ENCODE data around the gene ATG101. TPM values are rescaled to one million over a fixed set of nuclear protein-coding genes. Genes with fewer than 3 reads are reported as not detected.

Gene ATG101
- total and polyA plus RNA-seq, 2 experiments from 2014 or later: 27.7 to 60.3 TPM

DNA sequence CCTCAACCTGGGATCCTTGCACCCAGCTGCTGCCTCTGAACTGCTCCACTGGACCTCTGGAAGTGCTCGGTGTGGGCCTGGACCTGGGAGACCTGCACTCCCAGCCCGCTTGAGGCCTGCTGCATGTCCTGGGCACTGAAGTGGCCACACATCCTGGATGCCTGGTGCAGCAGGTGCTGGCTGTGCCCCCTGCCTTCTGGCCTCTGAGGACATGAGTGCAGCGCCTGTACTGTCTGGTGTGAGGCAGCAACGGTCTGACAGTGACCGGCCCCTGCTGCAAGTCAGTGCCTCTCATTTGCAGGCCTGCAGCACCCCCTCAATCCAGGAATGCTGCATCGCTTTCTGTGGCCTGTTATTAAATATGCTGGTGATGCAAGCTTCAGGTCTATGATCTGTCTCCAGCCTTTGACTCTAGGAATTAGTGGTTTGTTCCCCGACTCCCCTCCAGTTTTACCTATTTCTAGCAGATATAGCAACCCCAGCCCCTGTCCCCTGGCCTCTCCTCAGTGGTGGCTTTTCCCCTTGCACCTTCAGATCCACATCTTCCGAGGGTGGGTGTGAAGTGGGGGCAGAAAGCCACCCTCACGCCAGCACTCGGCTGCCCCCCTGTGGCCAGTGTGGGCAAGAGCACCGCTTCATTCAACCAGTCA lies 13.3 kb downstream of the ATG101 start:
- H3K4me1 Mint-ChIP-seq: peaks cover 38% of the 10 kb centered on the region
- Histone ChIP-seq H2AFZ (no peak overlapping the region), H3K27ac (ENCODE audit: low read depth) (no peak overlapping the region), H3K79me2 (replicated peaks; ENCODE audit: insufficient read depth) (no peaks in the 10 kb centered on the region), H3K4me2 (no peak overlapping the region), H3K36me3 (ENCODE audit: insufficient read depth) (no peaks in the 10 kb centered on the region), H3K4me1 (ENCODE audit: insufficient read depth) (peaks cover 41% of the 10 kb centered on the region; the same call in 1 of the 2 replicates), H3K4me3 (no peak overlapping the region), H4K20me1 (replicated peaks; ENCODE audit: insufficient read depth) (no peaks in the 10 kb centered on the region; the same call in 1 of the 2 replicates), H3K9me2 (ENCODE audit: insufficient read depth) (no peaks in the 10 kb centered on the region), H3F3A (replicated peaks; ENCODE audit: low read depth) (0 out of 2 replicates have a peak, but pooled peaks cover 11% of the 10 kb centered on the region), H3K27me3 (ENCODE audit: insufficient read depth) (peaks cover 12% of the 10 kb centered on the region; the same call in 1 of the 2 replicates)
- TF ChIP-seq, protein P1, sequence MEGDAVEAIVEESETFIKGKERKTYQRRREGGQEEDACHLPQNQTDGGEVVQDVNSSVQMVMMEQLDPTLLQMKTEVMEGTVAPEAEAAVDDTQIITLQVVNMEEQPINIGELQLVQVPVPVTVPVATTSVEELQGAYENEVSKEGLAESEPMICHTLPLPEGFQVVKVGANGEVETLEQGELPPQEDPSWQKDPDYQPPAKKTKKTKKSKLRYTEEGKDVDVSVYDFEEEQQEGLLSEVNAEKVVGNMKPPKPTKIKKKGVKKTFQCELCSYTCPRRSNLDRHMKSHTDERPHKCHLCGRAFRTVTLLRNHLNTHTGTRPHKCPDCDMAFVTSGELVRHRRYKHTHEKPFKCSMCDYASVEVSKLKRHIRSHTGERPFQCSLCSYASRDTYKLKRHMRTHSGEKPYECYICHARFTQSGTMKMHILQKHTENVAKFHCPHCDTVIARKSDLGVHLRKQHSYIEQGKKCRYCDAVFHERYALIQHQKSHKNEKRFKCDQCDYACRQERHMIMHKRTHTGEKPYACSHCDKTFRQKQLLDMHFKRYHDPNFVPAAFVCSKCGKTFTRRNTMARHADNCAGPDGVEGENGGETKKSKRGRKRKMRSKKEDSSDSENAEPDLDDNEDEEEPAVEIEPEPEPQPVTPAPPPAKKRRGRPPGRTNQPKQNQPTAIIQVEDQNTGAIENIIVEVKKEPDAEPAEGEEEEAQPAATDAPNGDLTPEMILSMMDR (conservative IDR thresholded peaks at IDR 0.05; ENCODE audit: low read depth in 2 of 2): peak; percentile 97 to 99
- no peak for TF ChIP-seq ZNF114 (CRISPR knock-in tag; IDR thresholded peaks at IDR 0.05)
- H3K36me3 Mint-ChIP-seq (ENCODE audit: low read depth): peaks cover 8% of the 10 kb centered on the region
- H3K27ac Mint-ChIP-seq: no peak overlapping the region; the same call in 1 of the 2 replicates
- ATAC-seq (peak; percentile 30), DNase-seq (ENCODE audit: low spot score) (peak; percentile 78)
- no peaks in the 10 kb centered on the region for H3K9me3 Mint-ChIP-seq
- H3K27me3 Mint-ChIP-seq (ENCODE audit: insufficient read depth, low read depth, poor library complexity): peaks cover 13% of the 10 kb centered on the region
- no peak overlapping the region for H3K4me3 Mint-ChIP-seq

GRCh38 chr12:52083638-52083996 lies 13.8 kb downstream of the ATG101 start:
- Histone ChIP-seq H3K36me3 (ENCODE audit: insufficient read depth) (no peaks in the 10 kb centered on the region), H3K4me1 (ENCODE audit: insufficient read depth) (peaks cover 38% of the 10 kb centered on the region; the same call in 1 of the 2 replicates), H2AFZ (no peak overlapping the region), H3K79me2 (replicated peaks; ENCODE audit: insufficient read depth) (no peaks in the 10 kb centered on the region), H3F3A (replicated peaks; ENCODE audit: low read depth) (0 out of 2 replicates have a peak, but pooled peaks cover 11% of the 10 kb centered on the region), H3K27ac (ENCODE audit: low read depth) (no peak overlapping the region), H3K4me2 (no peak overlapping the region), H3K27me3 (ENCODE audit: insufficient read depth) (peaks cover 12% of the 10 kb centered on the region; the same call in 1 of the 2 replicates), H3K4me3 (no peak overlapping the region), H3K9me2 (ENCODE audit: insufficient read depth) (no peaks in the 10 kb centered on the region), H4K20me1 (replicated peaks; ENCODE audit: insufficient read depth) (no peaks in the 10 kb centered on the region; the same call in 1 of the 2 replicates)
- Mint-ChIP-seq H3K4me1 (peaks cover 38% of the 10 kb centered on the region), H3K36me3 (ENCODE audit: low read depth) (peaks cover 4% of the 10 kb centered on the region; the same call in 2 of the 3 replicates), H3K9me3 (no peaks in the 10 kb centered on the region), H3K4me3 (no peak overlapping the region), H3K27me3 (ENCODE audit: insufficient read depth, low read depth, poor library complexity) (peaks cover 13% of the 10 kb centered on the region), H3K27ac (no peak overlapping the region)
- DNase-seq (ENCODE audit: low spot score) (no peak), ATAC-seq (no peak)
- no peak for TF ChIP-seq ZNF462 (CRISPR knock-in tag; IDR thresholded peaks at IDR 0.05)
- no peak for TF ChIP-seq JUNB (IDR thresholded peaks at IDR 0.05; ENCODE audit: unreplicated experiment)
- TF ChIP-seq ZNF331 (CRISPR knock-in tag; IDR thresholded peaks at IDR 0.05; ENCODE audit: low read depth): no peak
- no peak for TF ChIP-seq EZH2phosphoT487 (IDR thresholded peaks at IDR 0.05; ENCODE audit: unreplicated experiment)
- no peak for TF ChIP-seq ZNF114 (CRISPR knock-in tag; IDR thresholded peaks at IDR 0.05)
- no peak for TF ChIP-seq NANOG (IDR thresholded peaks at IDR 0.05; ENCODE audit: borderline replicate concordance)
- no peak for TF ChIP-seq EZH2 (IDR thresholded peaks at IDR 0.05; ENCODE audit: low read depth, unreplicated experiment)
- TF ChIP-seq, protein P1 (conservative IDR thresholded peaks at IDR 0.05; ENCODE audit: low read depth in 2 of 2): no peak
- TF ChIP-seq STAT1 (IDR thresholded peaks at IDR 0.05; ENCODE audit: unreplicated experiment): no peak
